Fibroblast of mammary gland (primary cell): Measurements from ENCODE around the gene TMEM42.
A peak's percentile ranks its signal among the peaks of the same experiment; 100 is the strongest.

ENCODE experiments used
- DNase-seq: peaks from one replicate; pipeline ENCODE4 v3.0.0-alpha.2; 2010; ENCODE audit warnings: low read depth
- H3K4me3 ChIP-seq: 2 replicates; pipeline ENCODE4 v1.5.1; 2011; ENCODE audit warnings: low read depth, mild to moderate bottlenecking, low read length, moderate library complexity; ENCODE audit not compliant: control insufficient read depth
- CTCF ChIP-seq: conservative IDR thresholded peaks from 2 replicates; pipeline ENCODE4 v1.5.1; 2011; ENCODE audit warnings: low read depth, low read length, inconsistent platforms; ENCODE audit not compliant: control insufficient read depth, insufficient read depth

The TMEM42 gene

GRCh38 chr3:44885618-44886017 lies 23.9 kb downstream of the TMEM42 start:
- no peak for TF ChIP-seq CTCF
- H3K4me3 ChIP-seq, result no peak overlapping the region
- DNase-seq, result peak; percentile 97

GRCh38 chr3:44886561-44886960 lies 24.8 kb downstream of the TMEM42 start:
- TF ChIP-seq CTCF, result no peak
- DNase-seq, result peak; percentile 19

GRCh38 chr3:44887101-44887500 lies 25.4 kb downstream of the TMEM42 start:
- DNase-seq, result no peak
- TF ChIP-seq CTCF, result no peak
- no peak overlapping the region for H3K4me3 ChIP-seq

More at GRCh38 chr3:44886561-44886960, 24.8 kb downstream of the TMEM42 start:
- no peak overlapping the region for H3K4me3 ChIP-seq

GRCh38 chr3:44890258-44890657 lies 28.5 kb downstream of the TMEM42 start:
- TF ChIP-seq CTCF, result no peak
- no peak overlapping the region for H3K4me3 ChIP-seq
- DNase-seq, result peak; percentile 41

GRCh38 chr3:44890852-44891251 lies 29.1 kb downstream of the TMEM42 start:
- H3K4me3 ChIP-seq, result no peak overlapping the region
- DNase-seq, result no peak
- TF ChIP-seq CTCF, result no peak

- no peak for TF ChIP-seq CTCF
- no peak overlapping the region for H3K4me3 ChIP-seq
- peak; percentile 78 for DNase-seq
These were observed 31.0 kb downstream of the TMEM42 start for GRCh38 chr3:44892689-44893088.

GRCh38 chr3:44893097-44893496 lies 31.4 kb downstream of the TMEM42 start:
- TF ChIP-seq CTCF, result no peak
- DNase-seq, result peak; percentile 89
- no peak overlapping the region for H3K4me3 ChIP-seq
